ENCODE results near the gene ATOH8. TPM values are rescaled to one million over a fixed set of nuclear protein-coding genes. Genes with fewer than 3 reads are reported as not detected.

ATOH8 gene
- total and polyA plus RNA-seq, 2 experiments from 2014 or later = 4.8 to 10.6 TPM

DNA sequence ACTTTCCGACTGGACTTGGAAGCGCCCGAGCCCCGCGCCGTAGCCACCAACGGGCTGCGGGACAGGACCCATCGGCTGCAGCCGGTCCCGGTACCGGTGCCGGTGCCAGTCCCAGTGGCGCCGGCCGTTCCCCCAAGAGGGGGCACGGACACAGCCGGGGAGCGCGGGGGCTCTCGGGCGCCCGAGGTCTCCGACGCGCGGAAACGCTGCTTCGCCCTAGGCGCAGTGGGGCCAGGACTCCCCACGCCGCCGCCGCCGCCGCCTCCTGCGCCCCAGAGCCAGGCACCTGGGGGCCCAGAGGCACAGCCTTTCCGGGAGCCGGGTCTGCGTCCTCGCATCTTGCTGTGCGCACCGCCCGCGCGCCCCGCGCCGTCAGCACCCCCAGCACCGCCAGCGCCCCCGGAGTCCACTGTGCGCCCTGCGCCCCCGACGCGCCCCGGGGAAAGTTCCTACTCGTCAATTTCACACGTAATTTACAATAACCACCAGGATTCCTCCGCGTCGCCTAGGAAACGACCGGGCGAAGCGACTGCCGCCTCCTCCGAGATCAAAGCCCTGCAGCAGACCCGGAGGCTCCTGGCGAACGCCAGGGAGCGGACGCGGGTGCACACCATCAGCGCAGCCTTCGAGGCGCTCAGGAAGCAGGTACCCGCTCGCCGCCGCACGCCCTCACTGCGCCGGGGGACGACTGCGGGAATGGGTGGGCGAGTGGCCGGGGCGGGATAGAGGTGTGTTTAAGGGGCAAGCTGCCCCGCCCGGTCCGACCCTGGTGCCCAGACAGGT is 713 bp downstream of the ATOH8 start:
- Histone ChIP-seq H3K9me3 (ENCODE audit: low read depth) (no peaks in the 10 kb centered on the region), H3K4me1 (ENCODE audit: low read depth) (peaks cover 5% of the 10 kb centered on the region), H3K27me3 (peaks cover 53% of the 10 kb centered on the region), H3K27ac (no peak overlapping the region), H3K4me3 (peak overlapping the region; percentile 47), H3K36me3 (no peaks in the 10 kb centered on the region)
- DNase-seq (ENCODE audit: low read depth in 1 of 2, low spot score in 1 of 2) = peak; percentile 58 to 65
- TF ChIP-seq, protein P1, sequence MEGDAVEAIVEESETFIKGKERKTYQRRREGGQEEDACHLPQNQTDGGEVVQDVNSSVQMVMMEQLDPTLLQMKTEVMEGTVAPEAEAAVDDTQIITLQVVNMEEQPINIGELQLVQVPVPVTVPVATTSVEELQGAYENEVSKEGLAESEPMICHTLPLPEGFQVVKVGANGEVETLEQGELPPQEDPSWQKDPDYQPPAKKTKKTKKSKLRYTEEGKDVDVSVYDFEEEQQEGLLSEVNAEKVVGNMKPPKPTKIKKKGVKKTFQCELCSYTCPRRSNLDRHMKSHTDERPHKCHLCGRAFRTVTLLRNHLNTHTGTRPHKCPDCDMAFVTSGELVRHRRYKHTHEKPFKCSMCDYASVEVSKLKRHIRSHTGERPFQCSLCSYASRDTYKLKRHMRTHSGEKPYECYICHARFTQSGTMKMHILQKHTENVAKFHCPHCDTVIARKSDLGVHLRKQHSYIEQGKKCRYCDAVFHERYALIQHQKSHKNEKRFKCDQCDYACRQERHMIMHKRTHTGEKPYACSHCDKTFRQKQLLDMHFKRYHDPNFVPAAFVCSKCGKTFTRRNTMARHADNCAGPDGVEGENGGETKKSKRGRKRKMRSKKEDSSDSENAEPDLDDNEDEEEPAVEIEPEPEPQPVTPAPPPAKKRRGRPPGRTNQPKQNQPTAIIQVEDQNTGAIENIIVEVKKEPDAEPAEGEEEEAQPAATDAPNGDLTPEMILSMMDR (IDR thresholded peaks at IDR 0.05; ENCODE audit: low read depth, low read length) = peak; percentile 4

DNA sequence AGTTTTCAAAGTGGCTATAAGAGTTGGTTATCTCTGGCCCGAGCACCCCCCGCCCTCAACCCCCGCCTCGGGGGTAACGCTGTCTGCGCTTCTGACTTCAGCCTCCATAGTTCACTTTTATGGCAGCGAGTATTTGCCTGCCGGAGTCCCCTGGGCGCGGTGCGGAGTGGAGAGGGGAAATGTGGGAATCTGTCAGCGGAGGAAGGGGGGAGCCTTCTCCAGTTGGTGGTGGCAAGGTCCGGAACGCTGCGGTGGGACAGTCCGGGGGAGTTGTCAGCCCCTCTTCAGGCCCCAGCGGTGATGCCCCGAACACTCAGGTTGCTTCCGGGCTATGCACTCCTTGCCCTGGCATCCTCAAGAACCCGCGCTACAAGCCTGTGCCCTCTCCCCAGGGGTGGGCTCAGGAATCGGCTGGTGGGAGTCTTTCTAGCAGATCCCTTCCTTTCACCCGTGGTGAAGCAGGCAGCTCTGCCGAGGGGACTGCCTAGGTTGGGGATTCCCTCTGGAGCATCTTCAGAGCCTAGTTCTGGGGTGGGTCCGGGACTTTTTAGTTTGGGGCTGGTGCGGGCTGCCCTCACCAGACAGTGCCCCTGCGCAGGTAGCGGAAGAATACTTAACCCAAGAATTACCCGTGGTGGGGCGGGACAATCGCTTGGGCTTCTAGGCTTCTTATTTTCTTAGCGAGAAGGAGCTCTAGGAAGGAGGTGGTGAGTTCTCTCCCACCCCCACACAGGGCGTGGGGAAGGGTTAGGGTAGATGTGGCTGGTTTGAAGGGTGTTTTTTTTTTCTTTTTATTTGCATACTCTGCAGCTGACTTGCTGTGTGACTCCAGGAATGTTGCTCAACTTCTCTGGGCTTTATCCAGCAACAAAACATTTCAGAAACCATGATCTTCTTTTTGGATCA is 1.6 kb downstream of the ATOH8 start:
- Histone ChIP-seq H3K36me3 (no peaks in the 10 kb centered on the region), H3K27me3 (peaks cover 53% of the 10 kb centered on the region), H3K9me3 (ENCODE audit: low read depth) (no peaks in the 10 kb centered on the region), H3K27ac (no peak overlapping the region), H3K4me3 (peak overlapping the region; percentile 47), H3K4me1 (ENCODE audit: low read depth) (peaks cover 5% of the 10 kb centered on the region)
- DNase-seq (ENCODE audit: low read depth in 1 of 2, low spot score in 1 of 2) = peak in 1 of 2 donors; percentile 77
- TF ChIP-seq, protein P1 (IDR thresholded peaks at IDR 0.05; ENCODE audit: low read depth, low read length) = no peak

DNA sequence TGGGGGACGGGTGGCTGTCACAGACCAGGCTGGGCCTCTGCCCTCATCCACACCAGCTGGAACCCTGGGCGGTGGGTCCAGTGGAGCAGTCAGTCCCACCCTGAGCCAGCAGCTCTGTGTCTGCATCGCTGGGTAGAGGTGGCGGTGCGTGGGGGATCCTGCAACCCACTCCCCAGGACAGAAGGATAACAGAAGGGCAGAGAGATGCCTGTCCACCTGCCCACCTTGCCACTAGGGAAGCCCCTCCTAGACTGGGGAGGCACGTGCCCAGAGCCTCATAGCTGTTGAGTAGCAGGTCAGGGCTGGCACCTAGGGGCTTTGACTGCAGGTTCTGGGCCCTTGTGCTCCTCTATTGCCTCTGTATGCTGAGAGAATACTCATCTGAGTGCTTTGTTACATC is 2.4 kb downstream of the ATOH8 start:
- H3K27me3 ChIP-seq = peaks cover 53% of the 10 kb centered on the region
- H3K36me3 ChIP-seq = no peaks in the 10 kb centered on the region
- no peak overlapping the region for H3K4me3 ChIP-seq
- no peak overlapping the region for H3K27ac ChIP-seq
- DNase-seq (ENCODE audit: low read depth in 1 of 2, low spot score in 1 of 2) = no peak
- no peaks in the 10 kb centered on the region for H3K9me3 ChIP-seq (ENCODE audit: low read depth)
- TF ChIP-seq, protein P1 (IDR thresholded peaks at IDR 0.05; ENCODE audit: low read depth, low read length) = no peak
- peaks cover 5% of the 10 kb centered on the region for H3K4me1 ChIP-seq (ENCODE audit: low read depth)

DNA sequence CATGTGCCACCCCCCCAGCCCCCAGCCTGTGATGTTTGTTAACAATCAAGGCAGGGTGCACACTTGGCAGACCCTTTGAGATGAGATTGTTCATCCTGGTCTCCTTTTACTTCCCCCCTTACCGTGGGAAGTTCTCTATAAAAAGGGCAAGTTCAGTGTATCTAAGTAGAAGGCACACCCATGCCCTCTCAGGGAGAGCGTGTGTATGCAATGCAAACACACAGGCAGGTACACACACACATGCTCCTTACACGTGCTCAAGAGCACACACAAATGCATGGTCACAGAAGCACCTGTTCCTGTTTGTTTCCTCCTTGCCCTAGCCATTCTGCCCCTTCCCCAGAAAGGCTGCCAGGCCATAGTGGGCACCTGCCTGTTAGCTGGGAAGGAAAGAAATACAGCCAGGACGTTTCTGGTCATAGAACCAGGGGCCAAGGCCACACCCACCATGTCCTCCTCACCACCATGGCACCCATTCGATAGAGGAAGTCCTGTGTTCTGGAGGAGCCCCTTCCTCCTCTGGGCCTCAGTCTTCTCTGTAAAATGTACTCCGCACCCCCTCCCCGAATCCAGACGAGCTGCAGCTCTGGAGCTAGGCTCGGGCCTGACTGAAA is 3.1 kb downstream of the ATOH8 start:
- TF ChIP-seq, protein P1 (IDR thresholded peaks at IDR 0.05; ENCODE audit: low read depth, low read length) = no peak
- Histone ChIP-seq H3K4me1 (ENCODE audit: low read depth) (peaks cover 5% of the 10 kb centered on the region), H3K4me3 (no peak overlapping the region), H3K9me3 (ENCODE audit: low read depth) (no peaks in the 10 kb centered on the region), H3K36me3 (no peaks in the 10 kb centered on the region), H3K27ac (no peak overlapping the region), H3K27me3 (peaks cover 45% of the 10 kb centered on the region)
- DNase-seq (ENCODE audit: low read depth in 1 of 2, low spot score in 1 of 2) = no peak

DNA sequence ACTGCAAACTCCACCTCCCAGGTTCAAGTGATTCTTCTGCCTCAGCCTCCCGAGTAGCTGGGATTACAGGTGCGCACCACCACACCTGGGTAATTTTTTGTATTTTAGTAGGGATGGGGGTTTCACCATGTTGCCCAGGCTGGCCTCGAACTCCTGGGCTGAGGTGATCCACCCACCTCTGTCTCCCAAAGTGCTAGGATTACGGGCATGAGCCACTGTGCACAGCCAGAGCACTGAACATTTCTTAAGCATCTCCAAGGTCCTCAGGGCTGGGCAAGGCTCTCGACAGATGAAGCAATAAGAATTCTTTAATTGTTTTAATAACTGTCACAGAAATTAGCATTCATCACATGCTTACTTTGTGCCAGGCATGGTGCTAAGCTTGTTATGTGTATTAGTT is 4.1 kb downstream of the ATOH8 start:
- no peak for DNase-seq (ENCODE audit: low read depth in 1 of 2, low spot score in 1 of 2)
- Histone ChIP-seq H3K9me3 (ENCODE audit: low read depth) (no peaks in the 10 kb centered on the region), H3K4me3 (no peak overlapping the region), H3K4me1 (ENCODE audit: low read depth) (peaks cover 5% of the 10 kb centered on the region), H3K27me3 (peaks cover 36% of the 10 kb centered on the region), H3K27ac (no peak overlapping the region), H3K36me3 (no peaks in the 10 kb centered on the region)
- TF ChIP-seq, protein P1 (IDR thresholded peaks at IDR 0.05; ENCODE audit: low read depth, low read length) = no peak

Data from cardiac muscle cell (in vitro differentiated cells and primary cell).